ENCODE data around the gene SLC8A2.
"Not testable (repeated sequence)": the region's sequence is repeated elsewhere in the genome, so short reads cannot be mapped to it uniquely, and the experiment has no call there.

Gene SLC8A2

GRCh38 chr19:47428177-47428894, 43.4 kb downstream of the SLC8A2 start:
- DNase-seq = peak; percentile 100

GRCh38 chr19:47427241-47428176, 44.2 kb downstream of the SLC8A2 start:
- DNase-seq = no peak

DNA sequence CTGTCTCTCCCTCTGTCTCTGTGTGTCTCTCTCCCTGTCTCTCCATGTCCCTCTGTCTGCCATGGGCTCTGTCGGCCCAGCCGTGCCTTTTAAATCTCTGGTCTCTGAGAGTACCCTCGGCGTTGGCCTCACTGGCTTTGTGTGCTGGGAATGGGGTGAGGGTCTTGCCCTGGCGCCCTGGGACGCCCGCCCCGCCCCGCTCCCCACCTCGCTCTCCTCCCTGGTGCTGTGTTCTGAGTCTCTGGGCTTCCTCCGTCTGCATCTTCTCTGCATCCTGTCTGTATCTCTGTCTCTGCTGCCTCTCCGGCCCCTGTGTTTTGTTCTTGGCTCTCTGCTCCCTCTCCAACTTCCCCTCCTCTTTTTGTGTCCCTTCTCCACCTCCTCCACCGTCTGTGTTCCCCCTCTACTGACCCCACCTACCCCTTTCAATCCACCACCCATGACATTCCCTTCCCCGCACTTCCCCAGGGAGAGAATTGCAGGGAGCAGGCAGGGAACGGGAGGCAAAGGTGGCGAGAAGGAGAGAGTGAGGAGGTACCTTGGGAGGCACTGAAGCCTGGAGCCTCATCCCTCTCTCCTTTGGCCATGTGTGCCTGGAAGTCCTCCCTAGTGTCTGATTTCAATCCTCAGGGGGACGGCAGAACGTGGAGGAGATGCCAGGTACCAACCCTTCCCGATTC, 48.4 kb downstream of the SLC8A2 start:
- DNase-seq = no peak

DNA sequence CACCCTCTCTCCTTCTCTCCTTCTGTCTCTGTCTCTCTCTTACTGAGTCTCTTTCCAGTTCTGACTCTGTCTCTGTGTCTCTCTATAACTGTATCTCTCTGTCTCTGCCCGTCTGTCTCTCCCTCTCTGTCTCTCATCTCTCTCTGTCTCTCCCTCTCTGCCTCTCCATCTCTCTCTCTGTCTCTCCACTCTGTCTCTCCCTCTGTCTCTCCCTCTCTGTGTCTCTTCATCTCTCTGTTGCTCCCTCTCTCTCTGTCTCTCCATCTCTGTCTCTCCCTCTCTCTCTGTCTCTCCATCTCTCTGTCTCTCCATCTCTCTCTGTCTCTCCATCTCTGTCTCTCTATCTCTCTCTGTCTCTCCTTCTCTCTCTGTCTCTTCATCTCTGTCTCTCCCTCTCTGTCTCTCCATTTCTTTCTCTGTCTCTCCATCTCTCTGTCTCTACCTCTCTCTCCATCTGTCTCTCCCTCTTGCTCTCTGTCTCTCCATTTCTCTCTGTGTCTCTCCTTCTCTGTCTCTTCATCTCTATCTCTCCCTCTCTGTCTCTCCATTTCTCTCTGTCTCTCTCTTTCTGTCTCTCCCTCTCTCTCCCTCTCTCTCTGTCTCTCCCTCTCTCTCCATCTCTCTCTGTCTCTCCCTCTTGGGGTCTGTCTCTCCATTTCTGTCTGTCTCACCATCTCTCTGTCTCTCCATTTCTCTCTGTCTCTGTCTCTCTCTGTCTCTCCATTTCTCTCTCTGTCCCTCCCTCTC, 49.1 kb downstream of the SLC8A2 start:
- no peak for DNase-seq

- no peak for DNase-seq
Observed at GRCh38 chr19:47421844-47422395, 49.8 kb downstream of the SLC8A2 start.

DNA sequence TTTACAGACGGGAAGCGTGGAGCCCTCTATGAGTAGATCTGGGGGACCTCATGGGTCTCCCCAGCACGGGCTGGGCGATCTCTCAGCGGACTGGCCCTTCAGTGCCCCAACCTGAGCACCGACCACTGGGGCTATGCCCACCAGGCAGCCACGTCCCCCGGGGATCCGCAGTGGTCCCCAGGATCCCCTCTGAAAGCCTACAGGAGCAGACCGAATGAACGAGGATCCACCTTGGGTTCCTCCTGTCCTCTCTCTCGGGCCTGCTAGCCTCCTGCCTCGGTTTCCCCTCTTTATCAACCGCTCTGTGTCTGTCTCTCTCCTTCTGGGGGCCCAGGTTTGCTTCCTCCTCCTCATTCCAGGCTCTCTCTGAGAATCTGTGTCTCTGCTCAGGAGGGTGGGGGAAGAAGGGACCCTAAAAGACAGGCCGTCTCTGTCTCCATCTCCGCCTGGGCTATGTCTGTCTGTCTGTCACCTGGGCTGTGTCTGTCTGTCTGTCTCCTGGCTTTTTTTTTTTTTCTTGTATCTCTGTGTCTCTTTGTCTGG, 50.4 kb downstream of the SLC8A2 start:
- no peak for DNase-seq

GRCh38 chr19:47419789-47420188, 51.9 kb downstream of the SLC8A2 start:
- DNase-seq = no peak

DNA sequence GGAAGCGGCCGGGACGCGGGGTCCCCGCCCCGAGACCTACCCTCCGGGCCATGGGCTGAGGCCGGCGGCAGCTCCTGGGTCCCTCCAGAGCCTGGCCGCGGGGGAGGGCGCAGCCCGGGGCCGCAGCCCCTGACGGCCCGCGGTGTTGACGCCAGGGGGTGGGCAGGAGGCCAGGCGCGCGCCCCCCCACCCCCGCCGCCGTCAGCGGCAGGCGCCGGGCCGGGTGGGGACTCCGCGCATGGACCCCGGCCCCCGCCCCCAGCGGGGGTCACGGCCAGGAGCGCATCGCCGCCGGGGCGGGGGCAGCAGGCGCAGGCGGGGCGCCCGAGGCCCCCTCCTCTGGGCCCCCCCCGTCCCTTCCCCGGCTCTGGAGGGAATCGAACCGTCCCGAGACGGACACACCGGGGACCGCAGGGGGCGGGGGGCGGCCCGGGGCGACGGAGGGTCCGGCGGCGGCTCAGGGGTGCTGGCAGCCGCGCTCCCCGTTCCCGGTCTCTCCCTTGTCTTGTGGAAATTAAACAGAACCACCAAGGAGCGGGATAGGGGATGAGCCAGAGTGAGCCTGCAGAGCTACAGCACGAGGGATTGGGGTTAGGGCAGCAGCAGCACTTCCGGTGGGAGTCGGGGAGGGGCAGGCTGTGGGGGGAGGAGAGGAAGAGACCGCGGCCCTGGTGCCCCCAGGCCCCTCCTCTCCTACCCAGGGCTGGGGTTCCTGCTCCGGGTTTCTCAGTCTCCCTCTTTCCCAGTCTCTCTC, 52.5 kb downstream of the SLC8A2 start, which contains the start of gene MEIS3:
Gene MEIS3, minus strand, starts transcription at position 498 of the 754 bp plus-strand sequence. Its CDS starts 446 bp downstream, at position 52.
- no peak for DNase-seq

DNA sequence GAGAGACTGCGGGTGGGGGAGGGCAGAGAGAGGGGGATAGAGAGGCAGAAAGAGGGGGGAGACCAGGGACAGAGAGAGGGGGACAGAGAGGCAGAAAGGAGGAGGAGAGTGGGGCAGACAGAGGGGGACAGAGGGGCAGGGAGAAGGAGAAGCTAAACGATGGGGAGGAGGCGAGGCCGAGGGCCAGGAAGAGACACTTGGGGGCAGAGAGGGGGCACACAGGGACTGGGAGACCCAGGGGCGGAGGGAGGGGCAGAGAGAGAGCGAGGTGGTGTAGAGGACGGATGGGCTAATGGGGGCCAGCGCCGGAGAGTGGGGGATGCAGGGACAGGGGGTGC, 53.0 kb downstream of the SLC8A2 start:
- DNase-seq = no peak

DNA sequence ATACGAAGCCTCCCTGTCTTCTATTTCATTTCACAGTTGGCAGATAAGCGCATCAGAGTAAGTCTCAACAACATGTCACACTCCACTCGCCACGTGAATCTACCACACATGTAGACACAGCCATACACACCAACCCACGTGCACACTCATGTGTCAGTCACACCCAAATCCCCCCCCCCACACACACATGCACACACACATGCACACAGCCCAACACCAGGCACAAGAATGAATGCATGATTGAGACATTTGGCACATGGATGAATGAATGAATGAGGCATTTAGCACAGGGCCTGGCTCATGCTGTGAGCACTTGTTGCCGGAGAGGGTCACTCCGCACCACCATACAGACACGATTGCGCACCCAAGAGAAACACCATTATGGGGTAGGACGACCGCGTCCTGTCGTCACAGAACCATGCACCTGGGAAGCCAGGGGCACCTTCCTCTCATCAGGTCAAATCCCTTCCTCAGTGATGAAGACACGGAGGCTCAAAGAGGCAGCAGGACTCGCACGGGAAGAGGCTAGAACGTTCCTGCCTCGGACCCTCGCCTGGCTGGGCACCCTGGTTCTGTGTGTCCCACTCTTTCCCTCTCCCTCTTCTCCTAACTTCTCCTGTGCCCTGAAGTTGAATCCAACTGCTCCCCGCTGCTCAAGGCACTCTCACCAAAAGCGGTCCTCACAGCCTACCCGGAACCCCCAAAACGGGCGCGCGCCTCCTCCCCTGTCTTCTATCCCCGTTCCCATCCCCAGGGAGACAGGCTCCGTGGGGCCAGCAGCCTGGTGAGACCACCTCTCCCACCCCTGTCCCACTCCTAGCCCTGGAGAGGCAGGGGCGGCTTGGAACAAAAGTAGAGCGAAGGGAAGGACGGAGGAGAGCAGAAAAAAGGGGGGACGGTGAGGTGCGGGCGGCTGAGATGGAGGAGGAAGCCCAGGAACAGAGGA, 53.7 kb downstream of the SLC8A2 start:
- no peak for DNase-seq

GRCh38 chr19:47417107-47417745, 54.5 kb downstream of the SLC8A2 start:
- no peak for DNase-seq

DNA sequence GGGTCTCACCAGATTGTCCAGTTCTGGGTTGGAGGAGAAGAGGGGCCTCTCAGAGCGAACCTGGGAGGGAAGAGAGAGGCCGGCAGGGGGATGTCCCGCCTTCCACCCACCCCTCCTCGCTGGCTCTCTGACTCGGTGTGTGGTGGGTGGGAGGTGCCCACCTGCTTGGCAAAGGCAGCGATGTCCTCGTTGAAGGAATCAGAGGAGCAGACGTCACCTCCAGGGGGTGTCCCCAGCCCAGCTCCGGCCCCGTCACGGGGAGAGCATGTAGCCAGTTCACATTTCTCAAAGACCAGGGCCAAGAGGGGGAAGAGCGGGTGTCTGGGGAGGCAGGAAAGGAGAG, 55.1 kb downstream of the SLC8A2 start:
- DNase-seq = no peak

- no peak for DNase-seq
Observed at GRCh38 chr19:47415953-47416642, 55.6 kb downstream of the SLC8A2 start.

DNA sequence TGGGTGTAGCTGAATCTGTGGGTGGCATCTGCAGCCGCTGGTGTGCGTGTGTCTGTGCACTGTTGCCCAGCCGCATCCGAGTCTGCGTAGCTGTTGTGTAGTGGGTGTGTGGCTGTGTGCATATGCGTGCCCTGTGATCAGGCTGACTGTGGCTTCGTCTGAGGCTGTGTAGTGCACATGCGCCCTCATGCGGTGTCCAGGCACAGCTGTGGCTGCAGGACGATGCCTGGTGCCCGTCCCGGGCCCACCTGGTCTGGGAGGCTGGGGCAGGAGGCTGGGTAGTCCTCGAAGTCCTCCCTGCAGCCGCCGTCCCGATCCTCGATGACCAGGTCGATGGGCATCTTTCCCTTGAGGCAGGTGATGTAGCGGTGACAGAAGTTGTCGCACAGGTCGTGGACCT, 57.2 kb downstream of the SLC8A2 start:
- no peak for DNase-seq

DNA sequence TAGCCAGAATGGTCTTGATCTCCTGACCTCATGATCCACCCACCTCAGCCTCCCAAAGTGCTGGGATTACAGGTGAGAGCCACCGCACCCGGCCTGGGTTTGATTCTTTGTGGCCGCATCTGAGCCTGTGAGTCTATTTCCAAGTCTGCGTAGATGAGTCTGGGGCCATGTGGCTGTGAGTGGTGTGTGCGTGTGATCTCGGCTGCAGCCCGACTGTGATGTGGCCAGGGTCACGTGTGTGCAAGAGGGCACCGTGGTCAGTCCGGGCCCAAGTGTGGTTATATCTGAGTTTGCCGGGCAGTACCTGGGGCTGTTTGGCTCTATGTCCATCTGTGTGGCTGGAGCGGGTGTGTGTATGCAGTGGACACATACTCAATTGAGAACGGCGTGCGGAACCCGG, 57.8 kb downstream of the SLC8A2 start:
- DNase-seq = no peak

GRCh38 chr19:47411696-47412095, 60.0 kb downstream of the SLC8A2 start:
- DNase-seq = not testable (repeated sequence)

- DNase-seq = no peak
Observed at GRCh38 chr19:47411101-47411500, 60.6 kb downstream of the SLC8A2 start.

DNA sequence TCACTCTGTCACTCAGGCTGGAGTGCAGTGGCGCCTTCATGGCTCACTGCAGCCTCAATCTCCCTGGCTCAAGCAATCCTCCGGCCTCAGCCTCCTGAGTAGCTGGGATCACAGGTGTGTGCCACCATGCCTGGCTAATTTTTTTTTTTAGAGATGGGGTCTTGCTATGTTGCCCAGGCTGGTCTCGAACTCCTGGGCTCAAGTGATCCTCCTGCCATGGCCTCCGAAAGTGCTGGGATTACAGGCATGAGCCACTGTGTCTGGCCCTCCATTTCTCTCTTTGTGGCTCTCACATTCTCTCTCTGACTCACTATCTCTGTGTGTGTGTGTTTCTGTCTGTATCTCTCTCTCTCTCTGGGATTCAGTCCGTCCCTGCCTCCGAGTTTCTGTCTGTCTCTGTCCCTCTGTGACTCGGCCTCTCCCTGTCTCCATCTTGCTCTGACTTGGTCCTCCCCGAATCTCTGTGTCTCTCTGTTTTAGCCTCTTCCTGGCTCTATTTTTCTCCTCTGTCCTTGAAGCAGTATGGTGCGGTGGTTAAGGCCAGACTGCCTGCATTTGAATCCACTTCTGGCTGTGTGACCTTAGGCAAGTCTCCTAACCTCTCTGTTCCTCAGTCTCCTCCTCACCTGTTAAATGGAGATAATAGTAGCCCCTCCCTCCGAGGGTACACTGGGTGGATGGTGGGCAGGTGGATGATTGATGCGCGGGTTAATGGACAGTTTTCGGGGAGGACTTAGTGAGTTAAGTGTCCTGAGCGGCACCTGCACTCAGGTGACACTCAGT, 63.3 kb downstream of the SLC8A2 start:
- no peak for DNase-seq
